Esophagus (tissue), 2 donors: ENCODE data around the gene LMO1. TPM values are rescaled to one million over a fixed set of nuclear protein-coding genes. Genes with fewer than 3 reads are reported as not detected.

Experiments used
- H3K27ac ChIP-seq, 2 donors: one replicate each; pipeline ENCODE4 v1.5.1; 2013; ENCODE audit warnings: low read depth in 2 of 2, mild to moderate bottlenecking in 2 of 2, inconsistent platforms in 1 of 2, low read length in 1 of 2, moderate library complexity in 1 of 2
- H3K27me3 ChIP-seq, 2 donors: one replicate each; pipeline ENCODE4 v1.6.1; 2013; ENCODE audit warnings: low read length in 2 of 2, control low read depth in 1 of 2, mild to moderate bottlenecking in 1 of 2; ENCODE audit not compliant: insufficient read depth in 2 of 2, control insufficient read depth in 1 of 2
- H3K36me3 ChIP-seq, 2 donors: one replicate each; pipeline ENCODE4 v1.6.1; 2013; ENCODE audit warnings: low read length in 1 of 2; ENCODE audit not compliant: control insufficient read depth in 2 of 2, insufficient read depth in 2 of 2
- H3K4me1 ChIP-seq, 2 donors: one replicate each; pipeline ENCODE4 v1.6.1; 2013; ENCODE audit warnings: low read length in 1 of 2; ENCODE audit not compliant: control insufficient read depth in 2 of 2, insufficient read depth in 2 of 2
- H3K4me3 ChIP-seq, 2 donors: one replicate each; pipeline ENCODE4 v1.5.1; 2013; ENCODE audit warnings: low read length in 2 of 2, mild to moderate bottlenecking in 2 of 2, low read depth in 1 of 2, moderate library complexity in 1 of 2
- H3K9me3 ChIP-seq, 2 donors: one replicate each; pipeline ENCODE4 v1.6.1; 2013; ENCODE audit warnings: mild to moderate bottlenecking in 2 of 2, low read depth in 1 of 2, low read length in 1 of 2, moderate library complexity in 1 of 2; ENCODE audit not compliant: control insufficient read depth in 2 of 2, insufficient read depth in 1 of 2
- WGBS, 2 donors: extraction: QIAGEN DNeasy Blood & Tissue Kit; methylation state at CpG; one replicate each; pipeline ENCODE4 v1.1.7; 2013; 5-methylcytosine and 5-hydroxymethylcytosine counted together
- polyA plus RNA-seq, 2 donors: library from polyadenylated mRNA; stranded (reverse); fragments of 200-250 nt; gene quantifications; one replicate each; pipeline ENCODE4 v1.2.3, GENCODE V29; 2013
- donor health status: healthy with polysubstance abuse.
- donor health status: Bipolar disorder and iron deficiency.

Gene LMO1
- polyA plus RNA-seq, 2 donors = 0.06 to 0.08 TPM

GRCh38 chr11:8282631-8283030, 19.0 kb upstream of the LMO1 start:
- no peak overlapping the region for H3K4me3 ChIP-seq
- H3K36me3 ChIP-seq = no peaks in the 10 kb centered on the region
- no peaks in the 10 kb centered on the region for H3K27me3 ChIP-seq
- H3K9me3 ChIP-seq = peaks cover 0 to 2% of the 10 kb centered on the region in 2 donors
- peaks cover 2 to 4% of the 10 kb centered on the region in 2 donors for H3K4me1 ChIP-seq
- no peak overlapping the region for H3K27ac ChIP-seq
- 77 to 83% methylated on average over 10 of the region's 10 CpGs for WGBS, 2 donors

- peaks cover 0 to 2% of the 10 kb centered on the region in 2 donors for H3K4me1 ChIP-seq
- H3K4me3 ChIP-seq = no peak overlapping the region
- H3K27me3 ChIP-seq = no peaks in the 10 kb centered on the region
- H3K9me3 ChIP-seq = peaks cover 0 to 2% of the 10 kb centered on the region in 2 donors
- 91 to 93% methylated on average over 2 of the region's 2 CpGs for WGBS, 2 donors
- no peak overlapping the region for H3K27ac ChIP-seq
- no peaks in the 10 kb centered on the region for H3K36me3 ChIP-seq
These were observed 17.6 kb upstream of the LMO1 start for GRCh38 chr11:8281266-8281665.

- WGBS, 2 donors = 57 to 70% methylated on average over 7 of the region's 7 CpGs
- Histone ChIP-seq H3K36me3 (no peaks in the 10 kb centered on the region), H3K4me1 (peaks cover 0 to 2% of the 10 kb centered on the region in 2 donors), H3K27ac (no peak overlapping the region), H3K9me3 (peaks cover 0 to 2% of the 10 kb centered on the region in 2 donors), H3K4me3 (no peak overlapping the region), H3K27me3 (no peaks in the 10 kb centered on the region)
These were observed 14.0 kb upstream of the LMO1 start for GRCh38 chr11:8277691-8278090.

GRCh38 chr11:8276528-8276927, 12.8 kb upstream of the LMO1 start:
- 88 to 92% methylated on average over 4 of the region's 4 CpGs for WGBS, 2 donors
- Histone ChIP-seq H3K4me3 (no peak overlapping the region), H3K4me1 (peaks cover 0 to 2% of the 10 kb centered on the region in 2 donors), H3K27ac (no peak overlapping the region), H3K36me3 (no peaks in the 10 kb centered on the region), H3K9me3 (peaks cover 0 to 2% of the 10 kb centered on the region in 2 donors), H3K27me3 (no peaks in the 10 kb centered on the region)

GRCh38 chr11:8273287-8273686, 9.6 kb upstream of the LMO1 start:
- no peak overlapping the region for H3K4me3 ChIP-seq
- H3K4me1 ChIP-seq = peaks cover 0 to 2% of the 10 kb centered on the region in 2 donors
- H3K27me3 ChIP-seq = peaks cover 0 to 2% of the 10 kb centered on the region in 2 donors
- H3K27ac ChIP-seq = no peak overlapping the region
- no peaks in the 10 kb centered on the region for H3K9me3 ChIP-seq
- no peaks in the 10 kb centered on the region for H3K36me3 ChIP-seq

- Histone ChIP-seq H3K27me3 (peaks cover 0 to 6% of the 10 kb centered on the region in 2 donors), H3K4me1 (peaks cover 0 to 6% of the 10 kb centered on the region in 2 donors), H3K36me3 (no peaks in the 10 kb centered on the region), H3K4me3 (no peak overlapping the region), H3K27ac (no peak overlapping the region), H3K9me3 (no peaks in the 10 kb centered on the region)
- 95 to 96% methylated on average over 5 of the region's 5 CpGs for WGBS, 2 donors
These were observed 7.6 kb upstream of the LMO1 start for GRCh38 chr11:8271106-8271886.

GRCh38 chr11:8269636-8270035, 6.0 kb upstream of the LMO1 start:
- Histone ChIP-seq H3K36me3 (no peaks in the 10 kb centered on the region), H3K27me3 (peaks cover 0 to 6% of the 10 kb centered on the region in 2 donors), H3K4me3 (no peak overlapping the region), H3K9me3 (no peaks in the 10 kb centered on the region), H3K4me1 (peaks cover 0 to 6% of the 10 kb centered on the region in 2 donors), H3K27ac (no peak overlapping the region)
- 79 to 82% methylated on average over 5 of the region's 5 CpGs for WGBS, 2 donors

GRCh38 chr11:8268530-8269400, 5.1 kb upstream of the LMO1 start:
- Histone ChIP-seq H3K36me3 (no peaks in the 10 kb centered on the region), H3K27ac (no peak overlapping the region), H3K27me3 (peaks cover 0 to 6% of the 10 kb centered on the region in 2 donors), H3K4me1 (peaks cover 0 to 6% of the 10 kb centered on the region in 2 donors), H3K9me3 (no peaks in the 10 kb centered on the region), H3K4me3 (peak overlapping the region; percentile 45 to 48)
- 15 to 19% methylated on average over 48 to 65 of the region's 65 CpGs for WGBS, 2 donors

GRCh38 chr11:8267831-8268529, 4.3 kb upstream of the LMO1 start:
- Histone ChIP-seq H3K36me3 (no peaks in the 10 kb centered on the region), H3K4me3 (peak overlapping the region; percentile 45 to 48), H3K9me3 (no peaks in the 10 kb centered on the region)

More at GRCh38 chr11:8267831-8268529, 4.3 kb upstream of the LMO1 start:
- H3K27me3 ChIP-seq = peaks cover 0 to 6% of the 10 kb centered on the region in 2 donors
- H3K27ac ChIP-seq = no peak overlapping the region
- peaks cover 0 to 6% of the 10 kb centered on the region in 2 donors for H3K4me1 ChIP-seq
- WGBS, 2 donors = 2 to 3% methylated on average over 62 to 74 of the region's 74 CpGs
